ENCODE data around the gene TCEA3. TPM values are rescaled to one million over a fixed set of nuclear protein-coding genes. Genes with fewer than 3 reads are reported as not detected.

TCEA3 gene
- total RNA-seq, 1 experiment from 2014 or later: 0.37 TPM

DNA sequence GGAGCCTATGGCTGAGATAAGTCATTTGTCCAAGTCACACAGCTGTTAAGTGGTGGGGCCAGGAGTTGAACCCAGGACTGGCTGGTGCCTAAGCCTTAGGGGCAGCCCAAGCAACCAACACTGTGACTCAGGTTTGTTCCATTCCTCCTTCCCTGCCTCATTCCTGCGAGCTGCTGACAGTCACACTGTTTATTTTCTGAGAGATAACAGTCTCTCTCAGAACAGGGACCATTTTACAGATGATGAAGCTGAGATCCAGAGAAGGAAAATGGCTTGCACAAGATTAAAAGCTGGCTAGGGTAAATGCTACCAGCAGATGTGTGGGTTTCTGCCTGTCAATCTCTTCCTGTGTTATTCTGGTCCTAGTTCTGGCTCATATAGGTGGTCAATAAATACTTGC lies 24.3 kb upstream of the TCEA3 start:
- TF ChIP-seq, protein P1, sequence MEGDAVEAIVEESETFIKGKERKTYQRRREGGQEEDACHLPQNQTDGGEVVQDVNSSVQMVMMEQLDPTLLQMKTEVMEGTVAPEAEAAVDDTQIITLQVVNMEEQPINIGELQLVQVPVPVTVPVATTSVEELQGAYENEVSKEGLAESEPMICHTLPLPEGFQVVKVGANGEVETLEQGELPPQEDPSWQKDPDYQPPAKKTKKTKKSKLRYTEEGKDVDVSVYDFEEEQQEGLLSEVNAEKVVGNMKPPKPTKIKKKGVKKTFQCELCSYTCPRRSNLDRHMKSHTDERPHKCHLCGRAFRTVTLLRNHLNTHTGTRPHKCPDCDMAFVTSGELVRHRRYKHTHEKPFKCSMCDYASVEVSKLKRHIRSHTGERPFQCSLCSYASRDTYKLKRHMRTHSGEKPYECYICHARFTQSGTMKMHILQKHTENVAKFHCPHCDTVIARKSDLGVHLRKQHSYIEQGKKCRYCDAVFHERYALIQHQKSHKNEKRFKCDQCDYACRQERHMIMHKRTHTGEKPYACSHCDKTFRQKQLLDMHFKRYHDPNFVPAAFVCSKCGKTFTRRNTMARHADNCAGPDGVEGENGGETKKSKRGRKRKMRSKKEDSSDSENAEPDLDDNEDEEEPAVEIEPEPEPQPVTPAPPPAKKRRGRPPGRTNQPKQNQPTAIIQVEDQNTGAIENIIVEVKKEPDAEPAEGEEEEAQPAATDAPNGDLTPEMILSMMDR (IDR thresholded peaks at IDR 0.05): no peak
- TF ChIP-seq NR2C2 (CRISPR knock-in tag; IDR thresholded peaks at IDR 0.05) (no peak), ZBTB21 (CRISPR knock-in tag; IDR thresholded peaks at IDR 0.05; ENCODE audit: borderline replicate concordance) (no peak), SMAD4 (CRISPR knock-in tag; IDR thresholded peaks at IDR 0.05) (no peak), RELA (CRISPR knock-in tag; IDR thresholded peaks at IDR 0.05; ENCODE audit: borderline replicate concordance) (no peak), ZNF263 (CRISPR knock-in tag; IDR thresholded peaks at IDR 0.05; ENCODE audit: low read depth) (no peak), ZNF317 (CRISPR knock-in tag; IDR thresholded peaks at IDR 0.05; ENCODE audit: borderline replicate concordance, low read depth) (no peak), MXD4 (CRISPR knock-in tag; IDR thresholded peaks at IDR 0.05; ENCODE audit: borderline replicate concordance) (no peak)
- no peak overlapping the region for H3K27ac Mint-ChIP-seq
- POLR2A ChIA-PET: interaction anchor here (0.5 kb wide), 1 partner anchor 318 kb away, joined by 3 read pairs; no protein-coding TSS in a partner anchor
- H3K27me3 Mint-ChIP-seq (ENCODE audit: low read depth): no peaks in the 10 kb centered on the region
- H3K4me3 Mint-ChIP-seq: no peak overlapping the region
- H3K36me3 Mint-ChIP-seq: peaks cover 6% of the 10 kb centered on the region
- CTCF ChIA-PET: interaction anchor here (1.1 to 1.4 kb wide), 2 partner anchors 45 to 48 kb away, joined by 4 to 5 read pairs; no protein-coding TSS in a partner anchor
- DNase-seq (ENCODE audit: low spot score) (no peak), ATAC-seq (no peak)
- H3K4me1 Mint-ChIP-seq: no peaks in the 10 kb centered on the region
- H3K9me3 Mint-ChIP-seq: no peaks in the 10 kb centered on the region

DNA sequence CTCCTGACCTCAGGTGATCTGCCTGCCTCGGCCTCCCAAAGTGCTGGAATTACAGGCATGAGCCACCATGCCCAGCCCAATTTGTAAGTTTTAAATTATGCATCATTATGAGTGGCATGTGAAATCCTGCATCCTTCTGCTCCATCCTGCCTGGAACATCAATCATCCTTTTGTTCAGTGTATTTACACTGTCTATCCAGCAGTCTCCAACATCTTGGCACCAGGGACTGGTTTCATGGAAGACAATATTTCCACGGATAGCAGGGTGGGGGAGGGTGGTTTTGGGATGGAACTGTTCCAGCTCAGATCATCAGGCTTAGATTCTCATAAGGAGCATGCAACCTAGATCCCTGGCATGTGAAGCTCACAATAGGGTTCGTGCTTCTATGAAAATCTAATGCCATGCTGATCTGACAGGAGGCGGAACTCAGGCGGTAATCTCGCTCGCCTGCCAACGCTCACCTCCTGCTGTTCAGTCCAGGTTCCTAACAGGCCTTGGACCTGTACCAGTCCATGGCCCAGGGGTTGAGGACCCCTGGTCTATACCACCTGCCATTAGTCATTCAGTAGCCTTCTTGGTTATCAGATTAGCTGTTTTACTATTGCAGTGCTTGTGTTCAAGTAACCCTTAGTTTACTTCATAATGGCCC lies 22.2 kb upstream of the TCEA3 start:
- no peaks in the 10 kb centered on the region for H3K9me3 Mint-ChIP-seq
- H3K4me1 Mint-ChIP-seq: no peaks in the 10 kb centered on the region
- DNase-seq (ENCODE audit: low spot score): no peak
- ChIA-PET CTCF (interaction anchor here (0.5 to 0.7 kb wide), 4 partner anchors 37 to 1739 kb away, joined by 3 to 7 read pairs (median 3); partner anchors contain the start of gene ASAP3), POLR2A (no interaction called here)
- no peaks in the 10 kb centered on the region for H3K27me3 Mint-ChIP-seq (ENCODE audit: low read depth)
- ATAC-seq: no peak
- no peak overlapping the region for H3K4me3 Mint-ChIP-seq
- H3K36me3 Mint-ChIP-seq: peaks cover 16% of the 10 kb centered on the region
- TF ChIP-seq, protein P2, sequence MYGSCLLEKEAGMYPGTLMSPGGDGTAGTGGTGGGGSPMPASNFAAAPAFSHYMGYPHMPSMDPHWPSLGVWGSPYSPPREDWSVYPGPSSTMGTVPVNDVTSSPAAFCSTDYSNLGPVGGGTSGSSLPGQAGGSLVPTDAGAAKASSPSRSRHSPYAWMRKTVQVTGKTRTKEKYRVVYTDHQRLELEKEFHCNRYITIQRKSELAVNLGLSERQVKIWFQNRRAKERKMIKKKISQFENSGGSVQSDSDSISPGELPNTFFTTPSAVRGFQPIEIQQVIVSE (CRISPR knock-in tag; IDR thresholded peaks at IDR 0.05; ENCODE audit: borderline replicate concordance): no peak
- TF ChIP-seq, protein P3, sequence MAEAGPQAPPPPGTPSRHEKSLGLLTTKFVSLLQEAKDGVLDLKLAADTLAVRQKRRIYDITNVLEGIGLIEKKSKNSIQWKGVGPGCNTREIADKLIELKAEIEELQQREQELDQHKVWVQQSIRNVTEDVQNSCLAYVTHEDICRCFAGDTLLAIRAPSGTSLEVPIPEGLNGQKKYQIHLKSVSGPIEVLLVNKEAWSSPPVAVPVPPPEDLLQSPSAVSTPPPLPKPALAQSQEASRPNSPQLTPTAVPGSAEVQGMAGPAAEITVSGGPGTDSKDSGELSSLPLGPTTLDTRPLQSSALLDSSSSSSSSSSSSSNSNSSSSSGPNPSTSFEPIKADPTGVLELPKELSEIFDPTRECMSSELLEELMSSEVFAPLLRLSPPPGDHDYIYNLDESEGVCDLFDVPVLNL (CRISPR knock-in tag; IDR thresholded peaks at IDR 0.05; ENCODE audit: borderline replicate concordance, low read depth): no peak
- no peak overlapping the region for H3K27ac Mint-ChIP-seq

DNA sequence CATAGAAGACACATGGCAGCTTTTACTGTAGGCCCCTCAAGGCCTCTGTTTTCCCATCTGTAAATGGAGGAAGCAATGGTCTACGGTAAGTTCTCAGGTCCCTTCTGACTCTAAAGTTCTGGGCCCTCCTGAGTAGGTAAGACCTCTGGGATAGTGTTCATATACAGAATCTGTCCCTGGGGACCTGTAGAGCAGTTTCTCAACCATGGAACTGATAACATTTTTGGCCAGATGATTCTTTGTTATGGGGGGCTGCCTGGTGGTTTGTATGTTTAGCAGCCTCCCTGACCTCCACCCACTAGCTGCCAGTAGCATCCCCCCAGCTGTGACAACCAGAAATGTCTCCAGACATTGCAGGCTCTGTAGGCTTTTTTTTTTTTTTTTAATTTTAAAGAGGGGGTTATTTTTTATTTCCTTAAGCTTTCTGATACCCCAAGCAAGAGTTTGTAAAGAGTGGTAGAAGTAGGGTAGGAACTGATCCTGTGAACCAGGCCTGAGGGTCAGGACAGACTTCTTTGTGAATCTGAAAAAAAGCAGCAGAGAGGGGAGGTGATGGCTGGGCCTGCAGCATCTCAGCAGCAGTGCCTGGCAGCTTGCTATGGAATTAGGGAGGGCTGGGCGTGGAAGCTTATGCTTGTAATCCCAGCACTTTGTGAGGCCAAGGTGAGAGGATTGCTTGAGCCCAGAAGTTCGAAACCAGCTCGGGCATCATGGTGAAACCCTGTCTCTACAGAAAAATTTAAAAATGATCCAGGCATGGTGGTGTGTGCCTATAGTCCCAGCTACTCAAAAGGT lies 20.2 kb upstream of the TCEA3 start:
- Mint-ChIP-seq H3K9me3 (no peaks in the 10 kb centered on the region), H3K4me1 (no peaks in the 10 kb centered on the region), H3K27me3 (ENCODE audit: low read depth) (no peaks in the 10 kb centered on the region), H3K4me3 (no peak overlapping the region), H3K36me3 (peaks cover 23% of the 10 kb centered on the region), H3K27ac (no peak overlapping the region)
- POLR2A ChIA-PET: interaction anchor here (1.0 kb wide), 1 partner anchor 16 kb away, joined by 3 read pairs; no protein-coding TSS in a partner anchor
- CTCF ChIA-PET: no interaction called here
- ATAC-seq (no peak), DNase-seq (ENCODE audit: low spot score) (no peak)
- TF ChIP-seq, protein P4, sequence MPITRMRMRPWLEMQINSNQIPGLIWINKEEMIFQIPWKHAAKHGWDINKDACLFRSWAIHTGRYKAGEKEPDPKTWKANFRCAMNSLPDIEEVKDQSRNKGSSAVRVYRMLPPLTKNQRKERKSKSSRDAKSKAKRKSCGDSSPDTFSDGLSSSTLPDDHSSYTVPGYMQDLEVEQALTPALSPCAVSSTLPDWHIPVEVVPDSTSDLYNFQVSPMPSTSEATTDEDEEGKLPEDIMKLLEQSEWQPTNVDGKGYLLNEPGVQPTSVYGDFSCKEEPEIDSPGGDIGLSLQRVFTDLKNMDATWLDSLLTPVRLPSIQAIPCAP (CRISPR knock-in tag; IDR thresholded peaks at IDR 0.05): no peak
- TF ChIP-seq ZNF423 (CRISPR knock-in tag; IDR thresholded peaks at IDR 0.05) (no peak), SP1 (CRISPR knock-in tag; conservative IDR thresholded peaks at IDR 0.05) (no peak), SMAD4 (CRISPR knock-in tag; IDR thresholded peaks at IDR 0.05) (no peak)
- TF ChIP-seq, protein P5, sequence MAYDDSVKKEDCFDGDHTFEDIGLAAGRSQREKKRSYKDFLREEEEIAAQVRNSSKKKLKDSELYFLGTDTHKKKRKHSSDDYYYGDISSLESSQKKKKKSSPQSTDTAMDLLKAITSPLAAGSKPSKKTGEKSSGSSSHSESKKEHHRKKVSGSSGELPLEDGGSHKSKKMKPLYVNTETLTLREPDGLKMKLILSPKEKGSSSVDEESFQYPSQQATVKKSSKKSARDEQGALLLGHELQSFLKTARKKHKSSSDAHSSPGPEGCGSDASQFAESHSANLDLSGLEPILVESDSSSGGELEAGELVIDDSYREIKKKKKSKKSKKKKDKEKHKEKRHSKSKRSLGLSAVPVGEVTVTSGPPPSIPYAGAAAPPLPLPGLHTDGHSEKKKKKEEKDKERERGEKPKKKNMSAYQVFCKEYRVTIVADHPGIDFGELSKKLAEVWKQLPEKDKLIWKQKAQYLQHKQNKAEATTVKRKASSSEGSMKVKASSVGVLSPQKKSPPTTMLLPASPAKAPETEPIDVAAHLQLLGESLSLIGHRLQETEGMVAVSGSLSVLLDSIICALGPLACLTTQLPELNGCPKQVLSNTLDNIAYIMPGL (CRISPR knock-in tag; IDR thresholded peaks at IDR 0.05): no peak
- TF ChIP-seq, protein P6, sequence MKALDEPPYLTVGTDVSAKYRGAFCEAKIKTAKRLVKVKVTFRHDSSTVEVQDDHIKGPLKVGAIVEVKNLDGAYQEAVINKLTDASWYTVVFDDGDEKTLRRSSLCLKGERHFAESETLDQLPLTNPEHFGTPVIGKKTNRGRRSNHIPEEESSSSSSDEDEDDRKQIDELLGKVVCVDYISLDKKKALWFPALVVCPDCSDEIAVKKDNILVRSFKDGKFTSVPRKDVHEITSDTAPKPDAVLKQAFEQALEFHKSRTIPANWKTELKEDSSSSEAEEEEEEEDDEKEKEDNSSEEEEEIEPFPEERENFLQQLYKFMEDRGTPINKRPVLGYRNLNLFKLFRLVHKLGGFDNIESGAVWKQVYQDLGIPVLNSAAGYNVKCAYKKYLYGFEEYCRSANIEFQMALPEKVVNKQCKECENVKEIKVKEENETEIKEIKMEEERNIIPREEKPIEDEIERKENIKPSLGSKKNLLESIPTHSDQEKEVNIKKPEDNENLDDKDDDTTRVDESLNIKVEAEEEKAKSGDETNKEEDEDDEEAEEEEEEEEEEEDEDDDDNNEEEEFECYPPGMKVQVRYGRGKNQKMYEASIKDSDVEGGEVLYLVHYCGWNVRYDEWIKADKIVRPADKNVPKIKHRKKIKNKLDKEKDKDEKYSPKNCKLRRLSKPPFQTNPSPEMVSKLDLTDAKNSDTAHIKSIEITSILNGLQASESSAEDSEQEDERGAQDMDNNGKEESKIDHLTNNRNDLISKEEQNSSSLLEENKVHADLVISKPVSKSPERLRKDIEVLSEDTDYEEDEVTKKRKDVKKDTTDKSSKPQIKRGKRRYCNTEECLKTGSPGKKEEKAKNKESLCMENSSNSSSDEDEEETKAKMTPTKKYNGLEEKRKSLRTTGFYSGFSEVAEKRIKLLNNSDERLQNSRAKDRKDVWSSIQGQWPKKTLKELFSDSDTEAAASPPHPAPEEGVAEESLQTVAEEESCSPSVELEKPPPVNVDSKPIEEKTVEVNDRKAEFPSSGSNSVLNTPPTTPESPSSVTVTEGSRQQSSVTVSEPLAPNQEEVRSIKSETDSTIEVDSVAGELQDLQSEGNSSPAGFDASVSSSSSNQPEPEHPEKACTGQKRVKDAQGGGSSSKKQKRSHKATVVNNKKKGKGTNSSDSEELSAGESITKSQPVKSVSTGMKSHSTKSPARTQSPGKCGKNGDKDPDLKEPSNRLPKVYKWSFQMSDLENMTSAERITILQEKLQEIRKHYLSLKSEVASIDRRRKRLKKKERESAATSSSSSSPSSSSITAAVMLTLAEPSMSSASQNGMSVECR (CRISPR knock-in tag; IDR thresholded peaks at IDR 0.05; ENCODE audit: borderline replicate concordance): no peak
